ENCODE data around the gene SCFD2.

GRCh38 chr4:53121264-53121865 is 244.5 kb downstream of the SCFD2 start:
- TF ChIP-seq CTCF (conservative IDR thresholded peaks at IDR 0.05; ENCODE audit: low read depth, low read length) (no peak), EZH2 (IDR thresholded peaks at IDR 0.05; ENCODE audit: borderline replicate concordance, low read depth, low read length, poor library complexity, severe bottlenecking) (no peak)

All from A673 (cell line).